ENCODE measurements around the gene TMEM178B.

DNA sequence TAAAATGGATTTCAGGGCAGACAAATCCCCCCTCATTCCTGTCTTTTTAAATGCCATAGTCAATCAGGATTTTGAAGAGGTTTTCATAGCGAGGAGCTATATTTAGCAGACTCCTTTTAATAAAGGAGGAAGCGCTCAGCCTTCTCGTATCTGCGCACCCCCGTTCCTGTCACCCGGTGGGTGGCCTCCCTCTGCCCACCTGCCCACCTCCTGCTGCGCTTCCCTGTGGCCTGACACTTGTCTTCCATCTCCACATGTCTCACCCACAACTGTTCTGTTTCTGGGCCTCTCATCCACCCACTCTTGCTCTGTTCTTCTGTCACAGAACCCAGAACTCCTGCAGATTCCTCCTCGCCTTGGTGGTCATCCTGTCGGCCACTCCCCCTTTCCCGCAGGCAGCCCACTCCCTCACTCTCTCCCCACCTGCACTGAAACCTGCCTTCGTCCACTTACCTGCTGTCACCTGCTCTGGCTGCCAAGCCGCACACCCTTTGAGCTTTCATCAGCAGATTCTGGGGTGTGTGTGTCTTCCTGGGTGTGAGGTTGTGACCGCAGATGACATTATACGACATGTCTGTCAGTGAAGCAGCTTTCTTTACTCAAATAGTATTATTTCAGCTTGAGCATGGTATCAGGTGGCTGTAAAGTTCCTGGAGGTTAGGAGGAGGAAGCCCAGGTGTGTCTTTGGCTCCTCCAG lies 313.8 kb downstream of the TMEM178B start:
- TF ChIP-seq, protein P1, sequence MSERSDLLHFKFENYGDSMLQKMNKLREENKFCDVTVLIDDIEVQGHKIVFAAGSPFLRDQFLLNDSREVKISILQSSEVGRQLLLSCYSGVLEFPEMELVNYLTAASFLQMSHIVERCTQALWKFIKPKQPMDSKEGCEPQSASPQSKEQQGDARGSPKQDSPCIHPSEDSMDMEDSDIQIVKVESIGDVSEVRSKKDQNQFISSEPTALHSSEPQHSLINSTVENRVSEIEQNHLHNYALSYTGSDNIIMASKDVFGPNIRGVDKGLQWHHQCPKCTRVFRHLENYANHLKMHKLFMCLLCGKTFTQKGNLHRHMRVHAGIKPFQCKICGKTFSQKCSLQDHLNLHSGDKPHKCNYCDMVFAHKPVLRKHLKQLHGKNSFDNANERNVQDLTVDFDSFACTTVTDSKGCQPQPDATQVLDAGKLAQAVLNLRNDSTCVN (tag by site-specific recombination; optimal IDR thresholded peaks at IDR 0.05): no peak
- no peak for TF ChIP-seq KLF16 (tag by site-specific recombination; IDR thresholded peaks at IDR 0.05)
- no peak for TF ChIP-seq TCF7L2 (IDR thresholded peaks at IDR 0.05; ENCODE audit: borderline replicate concordance, low read depth, low read length)
- TF ChIP-seq, protein P2, sequence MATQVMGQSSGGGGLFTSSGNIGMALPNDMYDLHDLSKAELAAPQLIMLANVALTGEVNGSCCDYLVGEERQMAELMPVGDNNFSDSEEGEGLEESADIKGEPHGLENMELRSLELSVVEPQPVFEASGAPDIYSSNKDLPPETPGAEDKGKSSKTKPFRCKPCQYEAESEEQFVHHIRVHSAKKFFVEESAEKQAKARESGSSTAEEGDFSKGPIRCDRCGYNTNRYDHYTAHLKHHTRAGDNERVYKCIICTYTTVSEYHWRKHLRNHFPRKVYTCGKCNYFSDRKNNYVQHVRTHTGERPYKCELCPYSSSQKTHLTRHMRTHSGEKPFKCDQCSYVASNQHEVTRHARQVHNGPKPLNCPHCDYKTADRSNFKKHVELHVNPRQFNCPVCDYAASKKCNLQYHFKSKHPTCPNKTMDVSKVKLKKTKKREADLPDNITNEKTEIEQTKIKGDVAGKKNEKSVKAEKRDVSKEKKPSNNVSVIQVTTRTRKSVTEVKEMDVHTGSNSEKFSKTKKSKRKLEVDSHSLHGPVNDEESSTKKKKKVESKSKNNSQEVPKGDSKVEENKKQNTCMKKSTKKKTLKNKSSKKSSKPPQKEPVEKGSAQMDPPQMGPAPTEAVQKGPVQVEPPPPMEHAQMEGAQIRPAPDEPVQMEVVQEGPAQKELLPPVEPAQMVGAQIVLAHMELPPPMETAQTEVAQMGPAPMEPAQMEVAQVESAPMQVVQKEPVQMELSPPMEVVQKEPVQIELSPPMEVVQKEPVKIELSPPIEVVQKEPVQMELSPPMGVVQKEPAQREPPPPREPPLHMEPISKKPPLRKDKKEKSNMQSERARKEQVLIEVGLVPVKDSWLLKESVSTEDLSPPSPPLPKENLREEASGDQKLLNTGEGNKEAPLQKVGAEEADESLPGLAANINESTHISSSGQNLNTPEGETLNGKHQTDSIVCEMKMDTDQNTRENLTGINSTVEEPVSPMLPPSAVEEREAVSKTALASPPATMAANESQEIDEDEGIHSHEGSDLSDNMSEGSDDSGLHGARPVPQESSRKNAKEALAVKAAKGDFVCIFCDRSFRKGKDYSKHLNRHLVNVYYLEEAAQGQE (tag by site-specific recombination; IDR thresholded peaks at IDR 0.05): no peak
- TF ChIP-seq YY1 (tag by site-specific recombination; IDR thresholded peaks at IDR 0.05): no peak
